Measurements from ENCODE around the gene KCNN4. TPM values are rescaled to one million over a fixed set of nuclear protein-coding genes. Genes with fewer than 3 reads are reported as not detected.

Gene KCNN4
- total RNA-seq, 4 donors from 2014 or later = 26.5 to 72.2 (median 37.4) TPM; not detected in 1

DNA sequence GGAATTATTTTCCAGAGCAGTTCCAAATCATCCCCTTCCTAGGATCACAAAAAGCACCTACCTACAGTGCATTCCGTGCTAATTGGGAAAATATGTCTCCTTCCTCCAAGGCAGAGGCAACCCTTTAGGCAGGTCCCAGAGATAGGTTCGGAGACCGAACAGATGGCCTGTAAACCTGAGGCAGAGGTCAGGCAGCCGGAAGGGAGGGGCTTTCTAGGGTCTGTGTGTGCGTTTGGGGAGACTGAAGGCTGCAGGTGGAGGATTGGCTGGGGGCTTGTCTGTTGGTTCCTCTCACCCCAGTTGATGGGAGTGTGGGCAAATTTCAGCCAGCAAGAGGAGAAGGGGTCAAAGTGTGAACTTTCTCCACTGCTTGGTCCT is 7.1 kb downstream of the KCNN4 start:
- no peaks in the 10 kb centered on the region for H3K27me3 ChIP-seq
- DNase-seq = no peak
- H3K9me3 ChIP-seq = no peaks in the 10 kb centered on the region
- WGBS, 2 donors (ENCODE audit: low coverage in 1 of 2) = 70% methylated on average over 5 of the region's 5 CpGs; no CpG with 5 or more reads in 1 of the 2 donors
- H3K4me1 ChIP-seq = peaks cover 27 to 56% (median 41%) of the 10 kb centered on the region in 4 donors
- H3K27ac ChIP-seq = no peak overlapping the region
- TF ChIP-seq POLR2AphosphoS5 (IDR thresholded peaks at IDR 0.05) = no peak
- no peak for TF ChIP-seq EP300 (IDR thresholded peaks at IDR 0.05; ENCODE audit: low read depth)
- no peak for TF ChIP-seq CTCF (IDR thresholded peaks at IDR 0.05)
- TF ChIP-seq POLR2A (IDR thresholded peaks at IDR 0.05) = no peak
- H3K36me3 ChIP-seq = no peaks in the 10 kb centered on the region
- no peak overlapping the region for H3K4me3 ChIP-seq
- in situ Hi-C loops (cut with MboI; ENCODE audit: low pct_ligation_motif_present in 1 of 4, low pct_unique_long_range_greater_than_20kb in 1 of 4, low sequenced_read_pairs in 3 of 4) = no loop called here
- intact Hi-C loops (cut with DNase I; ENCODE audit: low total_unique reads) = no loop called here

- H3K27me3 ChIP-seq = no peaks in the 10 kb centered on the region
- no peaks in the 10 kb centered on the region for H3K9me3 ChIP-seq
- no peak overlapping the region for H3K4me3 ChIP-seq
- in situ Hi-C loops (cut with MboI; ENCODE audit: low pct_ligation_motif_present in 1 of 4, low pct_unique_long_range_greater_than_20kb in 1 of 4, low sequenced_read_pairs in 3 of 4) = no loop called here
- no peak for TF ChIP-seq POLR2AphosphoS5 (IDR thresholded peaks at IDR 0.05)
- TF ChIP-seq POLR2A (IDR thresholded peaks at IDR 0.05) = no peak
- TF ChIP-seq CTCF (IDR thresholded peaks at IDR 0.05) = no peak
- no peak for TF ChIP-seq EP300 (IDR thresholded peaks at IDR 0.05; ENCODE audit: low read depth)
- intact Hi-C loops (cut with DNase I; ENCODE audit: low total_unique reads) = no loop called here
- DNase-seq = no peak
- H3K36me3 ChIP-seq = no peaks in the 10 kb centered on the region
- peak overlapping the region; percentile 56 to 73 (median 72) for H3K27ac ChIP-seq
- H3K4me1 ChIP-seq = peaks cover 9 to 63% (median 45%) of the 10 kb centered on the region in 4 donors
- 60 to 72% methylated on average over 1 to 13 of the region's 14 CpGs for WGBS, 2 donors (ENCODE audit: low coverage in 1 of 2)
These were observed 11.5 kb downstream of the KCNN4 start for GRCh38 chr19:43769256-43769655.

- peak overlapping the region; percentile 56 to 73 (median 72) for H3K27ac ChIP-seq
- H3K4me1 ChIP-seq = peaks cover 8 to 60% (median 45%) of the 10 kb centered on the region in 4 donors
- H3K4me3 ChIP-seq = no peak overlapping the region
- in situ Hi-C loops (cut with MboI; ENCODE audit: low pct_ligation_motif_present in 1 of 4, low pct_unique_long_range_greater_than_20kb in 1 of 4, low sequenced_read_pairs in 3 of 4) (no loop called here), intact Hi-C loops (cut with DNase I; ENCODE audit: low total_unique reads) (no loop called here)
- no peaks in the 10 kb centered on the region for H3K9me3 ChIP-seq
- H3K36me3 ChIP-seq = no peaks in the 10 kb centered on the region
- peak; percentile 71 for DNase-seq
- H3K27me3 ChIP-seq = no peaks in the 10 kb centered on the region
- TF ChIP-seq POLR2AphosphoS5 (IDR thresholded peaks at IDR 0.05) = peak in 2 of 3 donors; percentile 8 to 11
- no peak for TF ChIP-seq CTCF (IDR thresholded peaks at IDR 0.05)
- WGBS, 2 donors (ENCODE audit: low coverage in 1 of 2) = 46 to 63% methylated on average over 7 to 15 of the region's 15 CpGs
These were observed 12.3 kb downstream of the KCNN4 start for GRCh38 chr19:43768273-43769050.

- Histone ChIP-seq H3K4me3 (no peak overlapping the region), H3K4me1 (peaks cover 8 to 61% (median 47%) of the 10 kb centered on the region in 4 donors), H3K36me3 (no peaks in the 10 kb centered on the region), H3K27me3 (no peaks in the 10 kb centered on the region), H3K9me3 (no peaks in the 10 kb centered on the region), H3K27ac (peak overlapping the region; percentile 43 to 73 (median 56))
- intact Hi-C loops (cut with DNase I; ENCODE audit: low total_unique reads) (no loop called here), in situ Hi-C loops (cut with MboI; ENCODE audit: low pct_ligation_motif_present in 1 of 4, low pct_unique_long_range_greater_than_20kb in 1 of 4, low sequenced_read_pairs in 3 of 4) (no loop called here)
- no peak for DNase-seq
- WGBS, 2 donors (ENCODE audit: low coverage in 1 of 2) = 20 to 45% methylated on average over 1 of the region's 1 CpG
- TF ChIP-seq POLR2AphosphoS5 (IDR thresholded peaks at IDR 0.05) (no peak), EP300 (IDR thresholded peaks at IDR 0.05; ENCODE audit: low read depth) (no peak), CTCF (IDR thresholded peaks at IDR 0.05) (no peak), POLR2A (IDR thresholded peaks at IDR 0.05) (no peak)
These were observed 13.0 kb downstream of the KCNN4 start for GRCh38 chr19:43767818-43768217.

Measured in transverse colon (tissue), 4 donors.